ENCODE measurements around the gene CAPN9. TPM values are rescaled to one million over a fixed set of nuclear protein-coding genes. Genes with fewer than 3 reads are reported as not detected.

The CAPN9 gene
- total RNA-seq, 2 donors from 2014 or later = not detected

- DNase-seq (ENCODE audit: low spot score) = no peak
- H3K27ac ChIP-seq = no peak overlapping the region
- H3K4me3 ChIP-seq = no peak overlapping the region
- no peaks in the 10 kb centered on the region for H3K36me3 ChIP-seq
- no peaks in the 10 kb centered on the region for H3K27me3 ChIP-seq
- H3K9me3 ChIP-seq = peaks cover 0 to 5% of the 10 kb centered on the region in 2 donors
- no peaks in the 10 kb centered on the region for H3K4me1 ChIP-seq
- TF ChIP-seq, protein P1, sequence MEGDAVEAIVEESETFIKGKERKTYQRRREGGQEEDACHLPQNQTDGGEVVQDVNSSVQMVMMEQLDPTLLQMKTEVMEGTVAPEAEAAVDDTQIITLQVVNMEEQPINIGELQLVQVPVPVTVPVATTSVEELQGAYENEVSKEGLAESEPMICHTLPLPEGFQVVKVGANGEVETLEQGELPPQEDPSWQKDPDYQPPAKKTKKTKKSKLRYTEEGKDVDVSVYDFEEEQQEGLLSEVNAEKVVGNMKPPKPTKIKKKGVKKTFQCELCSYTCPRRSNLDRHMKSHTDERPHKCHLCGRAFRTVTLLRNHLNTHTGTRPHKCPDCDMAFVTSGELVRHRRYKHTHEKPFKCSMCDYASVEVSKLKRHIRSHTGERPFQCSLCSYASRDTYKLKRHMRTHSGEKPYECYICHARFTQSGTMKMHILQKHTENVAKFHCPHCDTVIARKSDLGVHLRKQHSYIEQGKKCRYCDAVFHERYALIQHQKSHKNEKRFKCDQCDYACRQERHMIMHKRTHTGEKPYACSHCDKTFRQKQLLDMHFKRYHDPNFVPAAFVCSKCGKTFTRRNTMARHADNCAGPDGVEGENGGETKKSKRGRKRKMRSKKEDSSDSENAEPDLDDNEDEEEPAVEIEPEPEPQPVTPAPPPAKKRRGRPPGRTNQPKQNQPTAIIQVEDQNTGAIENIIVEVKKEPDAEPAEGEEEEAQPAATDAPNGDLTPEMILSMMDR (IDR thresholded peaks at IDR 0.05) = no peak
Measured at GRCh38 chr1:230739564-230740290, 7.5 kb upstream of the CAPN9 start.

DNA sequence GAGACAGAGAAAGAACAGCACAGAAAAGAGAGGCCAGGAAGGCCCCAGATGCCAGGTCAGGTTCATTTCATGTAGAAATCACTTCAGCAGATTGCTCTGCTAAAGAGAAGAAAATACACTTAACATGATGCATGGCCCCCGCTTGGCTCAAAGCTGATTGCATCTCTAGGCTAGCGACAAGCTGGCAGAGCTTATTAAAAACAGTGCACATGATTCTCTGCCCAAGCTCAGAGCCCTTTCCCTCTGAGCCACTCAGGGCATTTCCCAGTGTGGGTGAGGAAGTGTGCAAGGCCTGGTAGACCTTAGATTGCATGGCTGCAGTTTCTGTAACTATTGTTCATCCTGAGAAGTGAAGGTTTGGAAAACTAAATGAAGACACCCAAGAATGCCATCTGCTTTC lies 3.3 kb upstream of the CAPN9 start:
- DNase-seq (ENCODE audit: low spot score) = no peak
- Histone ChIP-seq H3K36me3 (no peaks in the 10 kb centered on the region), H3K27me3 (no peaks in the 10 kb centered on the region), H3K4me3 (no peak overlapping the region), H3K4me1 (no peaks in the 10 kb centered on the region), H3K27ac (no peak overlapping the region), H3K9me3 (no peaks in the 10 kb centered on the region)
- TF ChIP-seq, protein P1 (IDR thresholded peaks at IDR 0.05) = no peak

GRCh38 chr1:230744382-230744781 lies 2.8 kb upstream of the CAPN9 start:
- DNase-seq (ENCODE audit: low spot score) = no peak
- Histone ChIP-seq H3K27me3 (no peaks in the 10 kb centered on the region), H3K9me3 (no peaks in the 10 kb centered on the region), H3K27ac (no peak overlapping the region), H3K36me3 (no peaks in the 10 kb centered on the region), H3K4me1 (no peaks in the 10 kb centered on the region), H3K4me3 (no peak overlapping the region)
- TF ChIP-seq, protein P1 (IDR thresholded peaks at IDR 0.05) = no peak

GRCh38 chr1:230745071-230745470 lies 2.1 kb upstream of the CAPN9 start:
- no peak for DNase-seq (ENCODE audit: low spot score)
- Histone ChIP-seq H3K27me3 (no peaks in the 10 kb centered on the region), H3K4me1 (no peaks in the 10 kb centered on the region), H3K27ac (no peak overlapping the region), H3K9me3 (no peaks in the 10 kb centered on the region), H3K36me3 (no peaks in the 10 kb centered on the region), H3K4me3 (no peak overlapping the region)
- TF ChIP-seq, protein P1 (IDR thresholded peaks at IDR 0.05) = no peak

GRCh38 chr1:230746617-230747016 lies 571 bp upstream of the CAPN9 start:
- TF ChIP-seq, protein P1 (IDR thresholded peaks at IDR 0.05) = no peak
- H3K4me3 ChIP-seq = no peak overlapping the region
- H3K36me3 ChIP-seq = no peaks in the 10 kb centered on the region
- no peak overlapping the region for H3K27ac ChIP-seq
- no peak for DNase-seq (ENCODE audit: low spot score)
- no peaks in the 10 kb centered on the region for H3K27me3 ChIP-seq
- no peaks in the 10 kb centered on the region for H3K4me1 ChIP-seq
- H3K9me3 ChIP-seq = no peaks in the 10 kb centered on the region
